Stimulated activated CD8-positive, alpha-beta memory T cell treated with anti-CD3 and anti-CD28 coated beads, Interleukin-12 subunit alpha, Interleukin-12 subunit beta, amount 100 ng/mL, for 4 hours (primary cell): Measurements from ENCODE around the gene POLDIP2.

ENCODE experiments used
- DNase-seq: peaks from one replicate; pipeline ENCODE4 v3.0.0-alpha.2; 2020; ENCODE audit warnings: low read depth

POLDIP2 gene

DNA sequence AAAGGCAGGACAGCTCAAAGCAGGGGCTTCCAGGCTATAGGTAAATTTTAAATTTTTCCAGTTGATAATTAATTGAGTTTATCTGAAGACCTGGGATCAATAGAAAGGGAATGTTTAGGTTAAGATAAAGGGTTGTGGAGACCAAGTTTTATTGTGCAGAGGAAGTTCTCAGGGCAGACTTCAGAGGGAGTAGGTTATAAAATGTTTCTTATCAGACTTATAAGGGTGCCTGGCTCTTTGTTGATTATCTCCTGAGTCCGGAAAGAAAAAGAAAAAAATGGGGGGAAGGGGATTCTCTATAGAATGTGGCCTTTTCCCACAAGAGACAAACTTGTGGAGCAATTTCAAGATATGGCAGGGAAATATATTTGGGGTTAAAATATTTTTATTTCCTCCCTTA, 32.8 kb upstream of the POLDIP2 start:
- DNase-seq, result no peak

DNA sequence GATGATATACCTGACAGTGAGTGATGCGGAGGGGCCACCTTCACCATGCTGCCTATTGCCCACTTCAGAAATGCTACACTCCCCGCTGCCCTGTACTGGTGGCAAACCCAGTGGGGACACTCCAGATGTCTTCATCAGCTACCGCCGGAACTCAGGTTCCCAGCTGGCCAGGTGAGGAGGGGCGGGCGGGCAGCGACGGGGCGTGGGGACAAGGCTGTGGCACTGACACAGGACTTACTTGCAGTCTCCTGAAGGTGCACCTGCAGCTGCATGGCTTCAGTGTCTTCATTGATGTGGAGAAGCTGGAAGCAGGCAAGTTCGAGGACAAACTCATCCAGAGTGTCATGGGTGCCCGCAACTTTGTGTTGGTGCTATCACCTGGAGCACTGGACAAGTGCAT, 30.8 kb upstream of the POLDIP2 start:
- no peak for DNase-seq

GRCh38 chr17:28386391-28386790, 29.1 kb upstream of the POLDIP2 start:
- DNase-seq, result no peak

DNA sequence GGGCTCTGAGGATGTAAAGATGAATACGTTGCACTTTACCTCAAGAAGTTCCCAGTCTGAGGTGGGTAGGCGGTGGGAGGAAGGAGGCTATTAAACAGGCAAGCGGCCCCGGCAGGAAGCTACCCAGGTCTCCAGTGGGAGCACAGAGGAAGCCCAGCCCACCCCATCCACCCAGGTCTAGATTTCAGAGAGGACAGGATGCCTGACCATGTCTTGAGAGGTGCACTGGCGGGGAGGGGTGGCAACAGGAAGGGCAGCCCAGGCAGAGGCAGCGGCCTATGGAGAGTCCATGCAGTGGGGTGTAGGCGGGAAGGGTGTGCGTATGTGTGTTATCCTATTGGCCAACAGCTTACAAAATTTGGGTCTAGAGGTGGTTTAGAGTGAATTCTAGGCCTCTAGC, 28.1 kb upstream of the POLDIP2 start:
- no peak for DNase-seq

DNA sequence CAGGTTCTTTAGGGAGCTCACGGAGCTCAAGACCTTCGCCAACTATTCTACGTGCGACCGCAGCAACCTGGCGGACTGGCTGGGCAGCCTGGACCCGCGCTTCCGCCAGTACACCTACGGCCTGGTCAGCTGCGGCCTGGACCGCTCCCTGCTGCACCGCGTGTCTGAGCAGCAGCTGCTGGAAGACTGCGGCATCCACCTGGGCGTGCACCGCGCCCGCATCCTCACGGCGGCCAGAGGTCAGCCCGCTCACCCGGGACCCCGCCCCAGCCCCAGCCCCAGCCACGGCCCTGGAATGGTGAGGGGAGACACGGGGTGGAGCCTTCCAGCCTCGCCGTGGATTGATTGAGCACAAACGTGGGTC, 27.7 kb upstream of the POLDIP2 start:
- no peak for DNase-seq

DNA sequence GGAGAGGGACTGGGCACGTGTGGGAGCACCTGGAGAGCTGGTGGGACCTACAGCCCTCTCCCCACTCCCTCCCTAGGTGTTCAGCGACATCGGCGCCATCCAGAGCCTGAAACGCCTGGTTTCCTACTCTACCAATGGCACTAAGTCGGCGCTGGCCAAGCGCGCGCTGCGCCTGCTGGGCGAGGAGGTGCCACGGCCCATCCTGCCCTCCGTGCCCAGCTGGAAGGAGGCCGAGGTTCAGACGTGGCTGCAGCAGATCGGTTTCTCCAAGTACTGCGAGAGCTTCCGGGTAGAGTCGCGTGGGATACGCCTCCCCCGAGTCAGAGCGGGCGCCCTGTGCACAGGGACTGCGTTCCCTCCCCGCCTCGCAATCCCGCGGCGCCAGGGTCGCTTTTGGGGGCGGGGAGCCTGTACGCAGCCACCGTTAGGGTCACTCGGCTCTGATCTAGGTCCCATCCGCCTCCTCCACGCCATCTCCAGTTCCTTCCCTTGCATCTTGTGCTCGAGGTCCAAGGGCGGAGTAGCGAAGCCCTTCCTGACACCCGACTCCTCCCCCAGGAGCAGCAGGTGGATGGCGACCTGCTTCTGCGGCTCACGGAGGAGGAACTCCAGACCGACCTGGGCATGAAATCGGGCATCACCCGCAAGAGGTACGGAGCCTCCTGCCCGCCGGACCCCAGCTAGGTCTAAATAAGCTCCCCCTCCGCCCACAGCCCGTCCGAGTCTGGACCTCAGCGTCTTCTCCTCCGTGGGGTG, 27.1 kb upstream of the POLDIP2 start:
- DNase-seq, result peak; percentile 42

GRCh38 chr17:28381141-28381825, 24.0 kb upstream of the POLDIP2 start:
- no peak for DNase-seq

GRCh38 chr17:28379814-28380801, 22.8 kb upstream of the POLDIP2 start:
- no peak for DNase-seq

GRCh38 chr17:28372945-28373274, 15.6 kb upstream of the POLDIP2 start:
- DNase-seq, result no peak

DNA sequence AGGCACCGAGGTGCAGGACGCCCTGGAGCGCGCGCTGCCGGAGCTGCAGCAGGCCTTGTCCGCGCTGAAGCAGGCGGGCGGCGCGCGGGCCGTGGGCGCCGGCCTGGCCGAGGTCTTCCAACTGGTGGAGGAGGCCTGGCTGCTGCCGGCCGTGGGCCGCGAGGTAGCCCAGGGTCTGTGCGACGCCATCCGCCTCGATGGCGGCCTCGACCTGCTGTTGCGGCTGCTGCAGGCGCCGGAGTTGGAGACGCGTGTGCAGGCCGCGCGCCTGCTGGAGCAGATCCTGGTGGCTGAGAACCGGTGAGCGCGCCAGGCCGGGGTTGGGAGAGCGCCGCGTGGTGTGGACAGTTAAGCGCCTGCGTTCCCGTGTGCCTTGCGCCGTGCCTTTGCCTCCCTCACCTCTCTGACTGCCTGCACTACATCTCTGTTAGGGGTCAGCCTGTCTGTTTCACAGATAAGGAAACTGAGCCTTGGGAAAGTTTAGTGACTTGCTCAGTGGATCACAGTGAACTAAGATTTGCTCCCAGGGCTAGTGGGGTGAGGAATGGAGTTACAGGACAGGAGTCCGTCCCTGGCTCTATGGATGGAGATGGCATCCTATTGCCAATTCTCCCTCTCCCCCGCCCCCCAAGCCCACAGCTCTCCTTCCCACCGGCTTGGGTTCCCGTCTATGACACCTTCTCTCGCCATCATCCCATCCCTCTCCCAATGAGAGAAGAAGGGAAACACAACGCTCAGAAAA, 15.0 kb upstream of the POLDIP2 start:
- no peak for DNase-seq

DNA sequence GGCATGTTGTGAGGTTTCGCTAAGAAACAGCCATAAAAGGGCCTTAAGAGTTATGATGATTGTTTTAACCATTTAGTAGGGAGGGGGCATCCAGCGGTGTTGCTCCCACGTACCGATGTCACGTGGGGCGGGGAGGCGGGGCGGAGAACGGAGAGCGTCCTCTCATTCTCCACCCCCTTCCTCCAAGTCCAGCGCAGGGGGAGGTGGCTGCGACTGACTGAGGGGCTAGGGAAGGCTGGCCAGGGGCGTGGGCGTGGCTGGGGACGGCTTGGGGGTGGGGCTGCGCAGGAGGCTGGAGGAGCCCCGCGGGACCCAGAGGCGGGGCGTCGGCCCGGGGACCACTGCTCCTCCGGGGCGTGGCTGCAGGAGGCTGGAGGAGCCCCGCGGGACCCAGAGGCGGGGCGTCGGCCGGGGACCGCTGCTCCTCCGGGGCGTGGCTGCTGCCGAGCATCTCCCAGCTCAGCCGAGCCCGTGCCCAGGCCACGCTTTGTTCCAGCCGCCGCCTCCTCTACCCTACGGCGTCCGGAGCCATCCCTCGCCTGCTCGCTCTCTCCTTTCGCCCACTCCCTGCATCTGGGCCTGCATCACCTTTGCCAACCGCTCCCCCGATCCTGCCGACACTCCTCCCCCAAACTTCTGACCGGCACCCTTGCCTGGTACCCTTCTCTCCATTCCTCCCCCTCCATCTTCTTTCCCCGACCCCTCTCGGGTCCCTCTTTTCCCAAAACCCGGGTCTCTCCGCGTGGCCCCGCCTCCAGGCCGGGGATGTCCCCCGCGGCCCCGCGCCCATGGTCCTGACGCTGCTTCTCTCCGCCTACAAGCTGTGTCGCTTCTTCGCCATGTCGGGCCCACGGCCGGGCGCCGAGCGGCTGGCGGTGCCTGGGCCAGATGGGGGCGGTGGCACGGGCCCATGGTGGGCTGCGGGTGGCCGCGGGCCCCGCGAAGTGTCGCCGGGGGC, 14.2 kb upstream of the POLDIP2 start, which contains the start of gene SARM1:
Gene SARM1 (plus strand): TSS at position 450 of the 958 bp plus-strand sequence. CDS start 339 bp downstream, at position 789.
- DNase-seq, result peak; percentile 72

- DNase-seq, result no peak
These were observed 13.4 kb upstream of the POLDIP2 start for GRCh38 chr17:28370744-28371103.

GRCh38 chr17:28370035-28370743, 12.9 kb upstream of the POLDIP2 start, which contains the start of gene VTN:
VTN (minus strand) TSS chr17:28370307; CDS start chr17:28370203, 104 bp downstream.
- no peak for DNase-seq

GRCh38 chr17:28369684-28370034, 12.3 kb upstream of the POLDIP2 start:
- no peak for DNase-seq

DNA sequence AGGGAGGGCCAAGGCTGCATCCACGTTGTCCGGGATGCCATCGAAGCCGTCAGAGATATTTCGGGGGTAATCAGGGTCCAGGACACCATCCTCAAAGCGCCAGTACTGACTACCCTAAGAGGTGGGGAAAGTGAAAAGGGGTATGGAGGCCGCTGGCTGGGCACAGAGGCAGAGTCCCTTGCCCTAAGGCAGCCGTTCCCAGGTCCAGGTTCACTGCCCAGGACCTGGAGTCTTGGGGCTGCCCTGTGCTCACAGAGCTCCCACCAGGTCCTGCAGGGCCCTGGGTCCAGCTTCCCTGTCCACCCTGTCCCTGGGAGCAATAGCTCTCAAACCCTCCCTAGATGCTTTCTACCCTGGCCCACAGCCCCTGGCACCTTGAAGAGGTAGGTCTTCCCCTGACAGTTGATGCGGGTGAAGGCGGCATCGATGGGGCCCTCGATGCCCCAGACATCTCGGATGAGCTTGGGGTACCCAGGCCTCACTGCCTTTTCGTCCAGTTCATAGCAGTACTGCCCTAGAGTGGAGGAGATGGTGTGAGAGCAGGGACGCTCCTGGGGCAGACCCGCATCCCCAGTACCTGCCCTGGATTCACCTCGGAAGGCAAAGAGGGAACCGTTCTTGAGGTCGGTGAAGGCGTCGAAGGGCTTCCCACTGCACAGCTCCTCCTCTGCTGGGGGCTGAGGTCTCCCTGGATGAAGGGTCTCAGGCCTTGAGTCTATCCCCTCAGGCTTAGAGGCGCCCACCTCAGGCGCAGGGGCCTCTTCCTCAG, 11.8 kb upstream of the POLDIP2 start:
- no peak for DNase-seq

GRCh38 chr17:28368306-28368831, 11.0 kb upstream of the POLDIP2 start:
- DNase-seq, result no peak

- DNase-seq, result no peak
These were observed 10.4 kb upstream of the POLDIP2 start for GRCh38 chr17:28367641-28368305.

- DNase-seq, result no peak
These were observed 9.3 kb upstream of the POLDIP2 start for GRCh38 chr17:28366605-28367004.
